Mammary epithelial cell (primary cell): ENCODE measurements around the gene PRKN.

Source experiments
- CTCF ChIP-seq, 2 donors: IDR thresholded peaks in 1 of 2; conservative IDR thresholded peaks in 1 of 2; 2 replicates each; pipeline ENCODE4 v1.5.1; 2011 to 2012; ENCODE audit warnings: inconsistent platforms in 2 of 2, low read length in 2 of 2, mild to moderate bottlenecking in 2 of 2, control low read depth in 1 of 2, low read depth in 1 of 2; ENCODE audit not compliant: insufficient read depth in 1 of 2; ENCODE audit errors: extremely low read depth in 1 of 2
- EZH2 ChIP-seq: IDR thresholded peaks from 2 replicates; pipeline ENCODE4 v1.6.1; 2012; ENCODE audit warnings: low read length, inconsistent platforms, borderline replicate concordance

- TF ChIP-seq EZH2 (no peak), CTCF (conservative IDR thresholded peaks at IDR 0.05 in 1 of 2, IDR thresholded peaks at IDR 0.05 in 1 of 2; ENCODE audit: extremely low read depth in 1 of 2, insufficient read depth in 1 of 2, low read depth in 1 of 2, low read length in 2 of 2) (no peak)
Measured at GRCh38 chr6:162560891-162561290, 166.7 kb downstream of the PRKN start.
